ENCODE measurements around the gene MDC1.
A peak's percentile ranks its signal among the peaks of the same experiment; 100 is the strongest.
"Not testable (repeated sequence)": the region's sequence is repeated elsewhere in the genome, so short reads cannot be mapped to it uniquely, and the experiment has no call there.

The MDC1 gene

DNA sequence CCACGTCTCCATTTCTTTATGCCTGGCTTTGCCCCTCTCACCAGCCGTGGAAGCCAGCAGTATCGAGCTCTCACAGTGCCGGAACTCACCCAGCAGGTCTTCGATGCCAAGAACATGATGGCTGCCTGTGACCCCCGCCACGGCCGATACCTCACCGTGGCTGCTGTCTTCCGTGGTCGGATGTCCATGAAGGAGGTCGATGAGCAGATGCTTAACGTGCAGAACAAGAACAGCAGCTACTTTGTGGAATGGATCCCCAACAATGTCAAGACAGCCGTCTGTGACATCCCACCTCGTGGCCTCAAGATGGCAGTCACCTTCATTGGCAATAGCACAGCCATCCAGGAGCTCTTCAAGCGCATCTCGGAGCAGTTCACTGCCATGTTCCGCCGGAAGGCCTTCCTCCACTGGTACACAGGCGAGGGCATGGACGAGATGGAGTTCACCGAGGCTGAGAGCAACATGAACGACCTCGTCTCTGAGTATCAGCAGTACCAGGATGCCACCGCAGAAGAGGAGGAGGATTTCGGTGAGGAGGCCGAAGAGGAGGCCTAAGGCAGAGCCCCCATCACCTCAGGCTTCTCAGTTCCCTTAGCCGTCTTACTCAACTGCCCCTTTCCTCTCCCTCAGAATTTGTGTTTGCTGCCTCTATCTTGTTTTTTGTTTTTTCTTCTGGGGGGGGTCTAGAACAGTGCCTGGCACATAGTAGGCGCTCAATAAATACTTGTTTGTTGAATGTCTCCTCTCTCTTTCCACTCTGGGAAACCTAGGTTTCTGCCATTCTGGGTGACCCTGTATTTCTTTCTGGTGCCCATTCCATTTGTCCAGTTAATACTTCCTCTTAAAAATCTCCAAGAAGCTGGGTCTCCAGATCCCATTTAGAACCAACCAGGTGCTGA is 7.0 kb upstream of the MDC1 start:
- DNase-seq, result not testable (repeated sequence)

DNA sequence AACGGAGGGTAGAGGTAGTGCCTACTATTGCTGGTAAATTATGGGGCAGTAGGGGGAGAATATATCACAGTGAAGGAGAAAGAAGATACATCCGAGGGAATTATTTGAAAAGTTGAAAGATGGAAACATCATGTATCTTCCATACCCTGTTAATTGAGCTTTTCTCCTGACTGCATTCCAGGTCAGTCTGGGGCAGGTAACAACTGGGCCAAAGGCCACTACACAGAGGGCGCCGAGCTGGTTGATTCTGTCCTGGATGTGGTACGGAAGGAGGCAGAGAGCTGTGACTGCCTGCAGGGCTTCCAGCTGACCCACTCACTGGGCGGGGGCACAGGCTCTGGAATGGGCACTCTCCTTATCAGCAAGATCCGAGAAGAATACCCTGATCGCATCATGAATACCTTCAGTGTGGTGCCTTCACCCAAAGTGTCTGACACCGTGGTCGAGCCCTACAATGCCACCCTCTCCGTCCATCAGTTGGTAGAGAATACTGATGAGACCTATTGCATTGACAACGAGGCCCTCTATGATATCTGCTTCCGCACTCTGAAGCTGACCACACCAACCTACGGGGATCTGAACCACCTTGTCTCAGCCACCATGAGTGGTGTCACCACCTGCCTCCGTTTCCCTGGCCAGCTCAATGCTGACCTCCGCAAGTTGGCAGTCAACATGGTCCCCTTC is 6.2 kb upstream of the MDC1 start:
- not testable (repeated sequence) for DNase-seq

DNA sequence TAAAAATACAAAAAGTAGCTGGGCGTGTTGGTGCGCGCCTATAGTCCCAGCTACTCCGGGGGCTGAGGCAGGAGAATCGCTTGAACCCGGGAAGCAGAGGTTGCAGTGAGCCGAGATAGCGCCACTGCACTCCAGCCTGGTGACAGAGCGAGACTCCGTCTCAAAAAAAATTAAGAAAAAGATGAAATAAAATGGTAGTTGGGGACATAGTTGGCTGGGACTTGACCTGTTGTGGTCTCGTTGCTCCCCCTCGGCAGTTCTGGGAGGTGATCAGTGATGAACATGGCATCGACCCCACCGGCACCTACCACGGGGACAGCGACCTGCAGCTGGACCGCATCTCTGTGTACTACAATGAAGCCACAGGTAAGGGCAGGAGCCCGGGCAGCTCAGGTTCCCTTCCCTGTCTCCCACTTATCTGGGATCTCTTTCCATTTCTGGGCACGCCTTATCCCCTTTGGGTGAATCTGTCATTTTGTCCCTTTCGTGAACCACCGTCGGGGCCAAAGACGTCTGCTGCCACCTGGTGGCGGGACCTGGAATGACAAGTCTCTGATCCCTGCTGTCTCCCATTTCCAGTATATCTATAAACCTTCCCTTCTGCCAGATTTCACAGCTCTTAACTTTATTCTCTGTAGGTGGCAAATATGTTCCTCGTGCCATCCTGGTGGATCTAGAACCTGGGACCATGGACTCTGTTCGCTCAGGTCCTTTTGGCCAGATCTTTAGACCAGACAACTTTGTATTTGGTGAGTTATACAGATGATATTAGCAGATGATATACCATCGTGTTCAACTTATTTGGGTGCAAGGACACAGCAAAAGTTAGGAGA is 5.4 kb upstream of the MDC1 start:
- DNase-seq, result peak; percentile 87

DNA sequence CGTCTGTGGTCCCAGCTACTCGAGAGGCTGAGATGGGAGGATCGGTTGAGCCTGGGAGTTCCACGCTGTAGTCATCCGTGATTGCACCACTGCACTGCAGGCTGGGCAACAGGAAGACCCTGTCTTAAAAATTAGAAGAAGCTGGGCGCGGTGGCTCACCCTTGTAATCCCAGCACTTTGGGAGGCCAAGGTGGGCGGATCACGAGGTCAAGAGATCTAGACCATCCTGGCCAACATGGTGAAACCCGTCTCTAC is 4.9 kb upstream of the MDC1 start:
- not testable (repeated sequence) for DNase-seq

DNA sequence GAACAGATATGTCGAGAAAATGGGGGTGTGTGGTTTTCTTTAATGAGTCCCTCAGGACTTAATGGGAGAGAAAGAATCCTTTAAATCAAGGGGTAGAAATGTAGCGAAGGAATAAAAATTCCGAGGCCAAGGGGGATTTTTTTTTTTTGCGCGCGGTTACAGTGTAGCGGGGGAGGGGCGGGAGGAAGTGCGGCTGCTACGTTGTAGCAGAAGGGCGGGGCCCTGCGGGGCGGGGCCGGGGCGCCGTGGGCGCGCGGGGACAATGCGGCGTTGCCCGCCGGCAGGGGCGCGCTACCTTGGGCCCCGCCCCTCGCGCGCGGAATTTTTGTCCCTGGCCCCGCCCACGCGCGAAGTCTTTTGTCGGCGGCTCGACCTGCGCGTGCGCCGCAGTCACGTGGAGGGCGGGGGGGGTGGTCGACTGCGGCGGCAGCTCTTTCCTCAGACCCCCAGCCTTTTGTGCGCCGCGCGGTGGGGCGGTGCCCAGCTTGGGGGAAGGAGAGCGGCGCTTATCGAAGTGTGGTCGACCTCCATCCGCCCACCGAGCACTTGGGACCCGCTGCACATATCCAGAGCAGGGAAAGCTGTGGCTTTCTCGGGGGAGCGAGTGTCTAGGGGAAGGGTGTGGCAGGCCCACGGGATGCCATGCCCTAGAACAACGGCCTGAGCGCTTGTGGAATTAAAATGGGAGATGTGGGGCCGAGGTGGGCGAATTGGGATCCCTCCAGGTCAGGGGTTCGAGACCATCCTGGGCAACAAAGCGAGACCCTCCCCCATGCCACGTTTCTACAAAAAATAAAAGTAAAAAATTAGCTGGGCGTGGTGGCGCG is 4.3 kb upstream of the MDC1 start:
- peak; percentile 97 for DNase-seq

DNA sequence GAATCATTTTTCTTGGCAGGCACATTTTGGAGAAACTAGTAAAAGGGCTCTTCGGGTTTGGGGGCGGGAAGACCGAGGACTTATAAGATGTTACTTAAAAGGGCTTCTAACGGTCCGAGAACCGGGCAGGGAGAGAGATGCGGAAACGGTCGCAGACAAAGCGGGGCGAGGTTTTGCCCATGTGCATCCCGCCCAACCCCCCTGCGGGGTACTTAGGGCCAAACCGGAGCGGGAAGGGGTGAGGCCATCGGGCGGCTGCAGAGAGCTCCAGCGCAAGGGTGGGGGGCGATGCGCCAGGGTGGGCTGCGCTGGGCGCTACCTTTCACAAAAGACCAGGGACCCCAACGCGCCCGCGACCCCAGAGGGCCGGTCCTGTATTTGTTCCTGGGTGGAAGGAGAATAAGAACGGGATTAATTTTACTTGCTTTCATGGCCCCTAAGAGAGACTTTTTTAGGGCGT is 3.7 kb upstream of the MDC1 start:
- DNase-seq, result peak; percentile 51

DNA sequence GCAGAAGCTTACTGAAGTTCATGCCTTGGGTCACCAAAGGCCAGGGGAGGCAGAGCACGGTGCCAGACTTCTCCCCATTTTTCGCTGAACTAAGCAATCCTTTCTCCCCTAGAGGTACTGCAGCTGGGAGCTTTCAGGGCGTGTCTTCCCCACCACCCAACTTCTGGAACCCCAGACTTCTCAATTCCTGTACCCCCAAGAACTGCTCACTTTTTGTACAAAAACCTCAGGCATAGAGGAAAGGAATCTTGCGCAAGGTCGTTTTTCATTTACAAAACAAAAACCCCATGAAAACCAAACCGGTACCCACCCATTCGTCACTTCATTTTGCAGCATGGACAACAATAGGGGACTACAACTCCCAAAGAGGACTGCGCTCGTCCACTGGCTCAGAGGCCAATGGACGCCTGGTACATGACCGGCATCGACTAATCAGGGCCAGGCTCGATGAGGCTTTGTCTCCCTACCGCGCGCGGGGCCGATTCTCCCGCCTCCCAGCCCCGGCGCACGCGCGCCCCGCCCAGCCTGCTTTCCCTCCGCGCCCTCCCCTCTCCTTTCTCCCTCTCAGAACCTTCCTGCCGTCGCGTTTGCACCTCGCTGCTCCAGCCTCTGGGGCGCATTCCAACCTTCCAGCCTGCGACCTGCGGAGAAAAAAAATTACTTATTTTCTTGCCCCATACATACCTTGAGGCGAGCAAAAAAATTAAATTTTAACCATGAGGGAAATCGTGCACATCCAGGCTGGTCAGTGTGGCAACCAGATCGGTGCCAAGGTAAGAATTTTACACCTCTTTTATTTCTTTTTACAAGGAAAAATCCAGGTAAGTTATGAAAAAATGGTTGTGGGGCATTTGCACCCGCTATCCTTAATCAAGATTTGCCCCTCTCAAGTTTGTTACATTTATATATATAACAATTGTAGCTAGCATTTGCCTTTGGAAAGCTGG is 3.0 kb upstream of the MDC1 start, which contains the start of gene TUBB:
Gene TUBB, plus strand, starts transcription at position 562 of the 947 bp plus-strand sequence. Its CDS starts 155 bp downstream, at position 717.
- DNase-seq, result peak; percentile 87

DNA sequence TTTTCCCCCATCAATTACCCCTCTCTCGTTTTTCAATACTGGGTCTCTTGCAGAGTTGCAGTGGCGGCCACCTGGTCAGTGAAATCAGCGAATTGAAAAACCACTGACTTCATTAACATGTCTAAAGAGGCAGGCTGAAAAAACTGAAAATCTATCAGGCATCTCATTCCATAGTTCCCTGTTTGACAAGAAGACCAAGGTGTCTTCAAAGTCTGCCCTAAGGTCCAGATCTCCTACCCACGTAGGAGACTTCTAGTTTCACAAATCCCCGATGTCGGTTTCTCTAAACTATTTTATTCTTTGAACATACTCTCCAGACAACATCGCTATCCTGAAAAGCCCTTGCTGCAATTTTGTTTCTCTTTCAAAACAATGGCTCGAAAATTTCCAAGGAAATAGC is 2.3 kb upstream of the MDC1 start:
- no peak for DNase-seq

DNA sequence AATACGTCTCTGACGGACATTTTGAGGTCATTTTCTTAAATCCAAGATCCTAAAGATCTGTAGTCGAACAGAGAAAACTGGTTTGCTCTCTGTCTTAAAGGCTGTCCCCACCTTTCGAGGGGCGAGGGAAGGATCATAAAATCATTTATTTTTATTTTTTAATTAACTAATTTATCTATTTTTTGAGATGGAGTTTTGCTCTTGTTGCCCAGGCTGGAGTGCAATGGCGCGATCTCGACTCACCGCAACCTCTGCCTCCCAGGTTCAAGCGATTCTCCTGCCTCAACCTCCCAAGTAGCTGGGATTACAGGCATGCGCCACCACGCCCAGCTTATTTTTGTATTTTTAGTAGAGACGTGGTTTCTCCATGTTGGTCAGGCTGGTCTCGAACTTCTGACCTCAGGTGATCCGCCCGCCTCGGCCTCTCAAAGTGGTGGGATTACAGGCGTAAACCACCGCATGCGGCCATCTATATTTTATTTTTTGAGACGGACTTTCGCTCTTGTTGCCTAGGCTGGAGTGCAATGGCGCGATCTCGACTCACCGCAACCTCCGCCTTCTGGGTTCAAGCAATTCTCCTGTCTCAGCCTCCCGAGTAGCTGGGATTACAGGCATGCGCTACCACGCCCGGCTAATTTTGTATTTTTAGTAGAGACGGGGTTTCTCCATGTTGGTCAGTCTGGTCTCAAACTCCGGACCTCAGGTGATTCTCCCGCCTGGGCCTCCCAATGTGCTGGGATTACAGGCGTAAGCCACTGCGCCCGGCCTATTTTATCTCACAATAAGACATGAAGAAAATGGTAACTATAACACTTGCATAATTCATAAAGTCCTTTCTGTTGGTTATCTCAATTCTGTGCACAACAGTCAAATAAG is 1.0 kb upstream of the MDC1 start:
- DNase-seq, result not testable (repeated sequence)

DNA sequence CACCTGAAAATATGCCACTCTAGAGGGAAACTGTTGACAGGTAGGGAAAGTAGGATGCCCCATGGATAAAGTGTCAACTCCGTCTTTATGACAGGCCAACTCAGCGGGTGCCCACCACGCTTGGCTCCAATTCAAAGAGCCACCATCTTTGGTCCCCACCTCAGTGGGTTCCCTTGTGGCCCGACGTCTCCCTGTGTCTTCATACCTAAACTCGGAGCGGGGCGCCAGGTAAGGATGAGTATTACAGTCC is 277 bp downstream of the MDC1 start:
- DNase-seq, result no peak

DNA sequence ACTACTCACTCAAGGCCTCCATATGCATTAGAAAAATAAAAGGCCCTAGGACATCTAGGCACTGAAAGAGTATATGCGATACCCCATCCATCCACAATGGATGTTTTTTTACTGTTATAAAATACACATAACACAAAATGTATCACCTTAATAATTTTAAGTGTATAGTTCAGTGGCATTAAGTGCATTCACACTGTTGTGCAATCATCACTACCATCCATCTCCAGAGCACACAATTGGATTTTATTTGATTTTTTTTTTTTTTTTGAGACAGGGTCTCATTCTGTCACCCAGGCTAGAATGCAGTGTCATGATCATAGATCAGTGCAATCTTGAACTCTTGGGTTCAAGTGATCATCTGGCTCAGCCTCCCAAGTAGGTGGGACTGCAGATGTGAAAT is 2.8 kb downstream of the MDC1 start:
- no peak for DNase-seq

DNA sequence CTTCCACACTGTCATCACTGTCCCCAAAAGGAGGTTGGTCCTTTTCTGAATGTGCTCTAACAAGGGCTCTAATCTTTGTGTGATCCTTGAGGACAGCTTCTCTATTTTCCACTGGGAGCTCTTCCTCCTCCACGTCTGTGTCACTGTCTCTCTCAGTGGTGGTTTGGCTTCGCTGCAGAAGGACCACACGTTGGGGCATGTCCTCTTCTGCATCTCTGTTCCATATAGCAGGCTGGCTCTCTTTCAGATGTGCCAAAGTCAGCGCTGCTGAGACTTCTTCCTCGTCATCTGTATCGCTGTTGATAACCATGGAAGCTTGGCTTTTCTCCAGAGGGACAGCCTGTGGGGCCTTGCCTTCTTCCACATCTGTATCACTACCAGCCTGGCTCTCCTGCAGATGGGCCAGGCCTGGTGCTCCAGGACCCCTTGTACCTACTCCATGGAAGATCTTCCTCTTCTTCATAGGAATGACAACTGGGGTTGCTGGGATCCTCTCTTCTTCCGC is 4.6 kb downstream of the MDC1 start:
- DNase-seq, result no peak

DNA sequence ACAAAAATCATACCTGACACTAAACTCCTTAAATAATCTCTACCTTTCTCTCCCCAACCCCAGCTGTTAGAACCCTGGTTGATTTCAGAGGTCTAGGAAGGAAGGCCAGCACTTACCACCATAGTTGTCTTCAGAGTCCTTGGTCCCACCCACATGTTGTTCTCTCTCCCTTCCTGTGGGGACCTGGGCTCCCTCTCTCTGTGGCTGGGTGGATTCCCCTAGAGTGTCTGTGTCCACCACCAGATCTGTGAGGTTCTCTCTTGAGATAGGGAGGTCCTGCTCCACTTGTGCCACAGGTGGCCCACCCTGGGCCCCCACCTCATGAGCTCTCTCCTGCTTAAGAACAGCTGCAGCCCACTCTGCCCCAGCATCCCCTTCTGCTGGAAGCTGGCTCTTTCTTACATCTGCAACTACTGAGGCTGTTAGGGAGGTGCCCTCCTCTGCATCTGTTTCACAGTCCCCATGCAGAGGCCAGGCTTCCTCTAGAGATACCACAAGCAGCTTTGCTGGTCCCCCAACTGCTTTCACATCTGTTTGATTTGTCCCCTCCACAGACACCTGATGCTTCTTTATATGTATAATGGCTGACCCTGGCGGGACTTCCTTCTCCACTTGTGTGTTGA is 5.2 kb downstream of the MDC1 start:
- no peak for DNase-seq

DNA sequence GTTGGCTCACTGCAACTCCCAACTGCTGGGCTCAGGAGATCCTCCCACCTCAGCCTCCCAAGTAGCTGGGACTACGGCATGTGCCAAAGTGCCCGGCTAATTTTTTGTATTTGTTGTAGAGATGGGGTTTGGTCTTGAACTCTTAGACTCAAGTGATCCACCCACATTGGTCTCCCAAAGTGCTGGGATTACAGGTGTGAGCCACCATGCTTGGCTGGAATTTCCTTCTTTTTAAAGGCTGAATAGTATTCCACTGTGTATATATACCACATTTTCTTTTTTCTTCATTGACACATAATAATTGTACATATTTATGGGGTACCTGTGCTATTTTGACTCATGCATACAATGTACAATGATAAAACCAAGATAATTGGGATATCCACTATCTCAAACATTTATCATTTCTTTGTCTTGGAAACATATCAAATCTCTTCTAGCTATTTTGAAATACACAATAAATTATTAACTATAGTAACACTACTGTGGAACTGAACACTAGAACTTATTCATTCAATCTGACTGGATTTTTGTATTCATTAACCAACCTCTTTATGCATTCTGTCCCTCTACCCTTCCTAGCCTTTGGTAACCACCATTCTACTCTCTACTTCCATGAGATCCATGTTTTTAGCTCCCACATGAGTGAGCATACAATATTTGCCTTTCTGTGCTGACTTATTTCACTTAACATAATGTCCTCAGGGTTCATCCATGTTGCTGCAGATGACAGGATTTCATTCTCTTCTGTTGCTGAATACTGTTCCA is 7.8 kb downstream of the MDC1 start:
- no peak for DNase-seq

DNA sequence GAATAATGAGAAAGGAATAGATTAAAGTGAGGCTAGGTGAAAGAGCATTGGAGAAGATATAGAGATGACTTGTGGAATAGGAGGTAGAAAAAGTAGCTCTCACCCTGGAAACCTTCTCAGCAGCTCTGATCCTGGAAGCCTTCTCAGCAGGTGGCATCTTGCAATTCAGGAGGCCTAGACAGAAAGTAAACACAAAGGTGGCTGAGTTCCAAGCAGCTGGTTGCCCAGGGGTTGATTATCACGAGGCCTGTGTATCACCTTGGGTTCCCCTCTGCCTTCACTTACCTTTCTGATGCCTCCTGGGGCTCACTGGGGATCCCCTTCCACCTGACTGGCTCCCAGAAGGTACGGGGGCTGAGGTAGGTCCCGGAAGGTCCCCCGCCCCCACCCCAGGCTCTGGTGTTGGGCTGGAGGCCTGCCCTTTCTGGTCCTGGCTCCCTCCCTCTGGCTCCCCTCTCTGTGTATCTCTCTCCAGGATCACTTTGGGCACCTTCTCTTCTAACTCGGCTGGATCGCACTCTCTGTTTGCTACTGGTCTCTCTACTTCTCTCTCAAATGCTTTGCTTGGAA is 9.7 kb downstream of the MDC1 start:
- DNase-seq, result no peak

DNA sequence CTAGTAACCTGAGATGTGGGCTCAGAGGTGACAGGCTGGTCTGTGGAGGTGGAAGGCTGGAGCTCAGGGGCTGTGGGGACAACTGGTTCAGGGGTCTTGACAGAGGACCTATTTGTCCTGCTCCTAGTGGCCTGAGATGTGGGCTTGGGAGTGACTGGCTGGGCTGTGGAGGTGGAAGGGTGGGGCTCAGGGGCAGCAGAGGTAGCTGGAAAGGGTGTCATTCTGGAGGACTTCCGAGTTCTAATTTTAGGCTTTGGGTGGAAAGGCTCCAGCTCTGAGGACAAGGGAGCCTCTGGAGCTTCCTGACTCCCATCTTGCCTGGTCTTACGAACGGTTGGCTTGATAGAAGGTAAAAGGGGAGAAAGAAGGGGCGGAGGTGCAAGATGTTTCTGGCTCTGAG is 11.5 kb downstream of the MDC1 start:
- no peak for DNase-seq

DNA sequence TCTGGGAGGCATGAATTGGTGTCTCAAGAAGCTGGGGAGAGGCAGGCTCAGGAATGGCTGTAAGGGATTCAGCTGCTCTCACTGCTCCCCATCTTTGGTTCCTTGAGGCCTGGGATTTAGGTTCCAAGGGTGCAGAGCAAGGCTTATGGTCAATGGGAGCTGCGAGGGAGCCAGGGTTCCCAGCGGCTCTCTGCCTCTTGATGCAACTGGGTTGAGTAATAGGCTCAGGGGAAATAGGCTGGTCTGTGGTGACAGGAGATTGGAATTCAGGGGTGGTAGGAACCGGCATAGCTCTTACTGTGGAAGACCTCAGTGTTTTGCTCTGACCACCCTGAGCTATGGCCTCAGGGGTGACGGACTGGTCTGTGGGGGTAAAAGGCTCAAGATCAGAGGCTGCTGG is 13.3 kb downstream of the MDC1 start:
- no peak for DNase-seq

DNA sequence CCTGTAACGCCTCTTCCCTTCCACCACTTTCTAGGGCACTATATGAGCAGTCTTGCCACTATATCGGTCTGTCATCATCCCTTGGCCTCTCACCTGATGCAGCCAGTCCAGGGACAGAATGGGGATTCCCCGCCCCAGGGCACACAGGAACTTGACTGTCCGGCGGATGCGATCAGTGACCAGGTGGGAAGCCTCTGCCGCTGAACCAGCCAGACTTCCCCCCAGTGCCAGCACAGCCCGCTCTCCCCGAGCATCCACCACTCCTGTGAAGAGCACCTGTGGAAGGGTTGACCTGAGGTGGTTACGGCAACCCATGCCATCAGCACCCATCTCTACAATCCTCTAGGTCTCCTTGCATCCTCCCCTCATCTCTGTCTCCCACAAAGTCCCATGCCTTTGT is 14.1 kb downstream of the MDC1 start:
- DNase-seq, result no peak

DNA sequence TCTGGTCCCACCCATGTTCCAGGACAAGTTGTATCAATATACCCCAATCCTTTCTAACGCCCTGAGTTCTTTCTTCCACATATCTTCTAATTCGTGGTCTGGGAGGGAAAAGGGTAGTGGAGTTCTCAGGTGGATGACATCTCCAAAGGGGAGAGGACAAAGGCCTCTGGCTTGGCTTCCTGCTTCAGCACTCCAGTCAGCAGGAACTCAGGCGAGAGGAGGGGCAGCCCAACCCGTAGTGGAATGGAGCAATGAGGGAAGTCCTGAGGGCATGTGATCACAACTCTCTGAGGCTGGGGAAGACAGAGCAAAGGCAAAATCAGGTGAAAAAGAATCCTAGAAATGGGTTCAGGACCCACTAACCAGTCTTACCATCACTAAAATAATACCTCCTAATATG is 16.7 kb downstream of the MDC1 start:
- no peak for DNase-seq
